Measurements from ENCODE around the gene SYTL2.
"Not testable (repeated sequence)": the region's sequence is repeated elsewhere in the genome, so short reads cannot be mapped to it uniquely, and the experiment has no call there.

SYTL2 gene

GRCh38 chr11:85787809-85788760, 22.9 kb downstream of the SYTL2 start:
- FAIRE-seq = peak; percentile 5

DNA sequence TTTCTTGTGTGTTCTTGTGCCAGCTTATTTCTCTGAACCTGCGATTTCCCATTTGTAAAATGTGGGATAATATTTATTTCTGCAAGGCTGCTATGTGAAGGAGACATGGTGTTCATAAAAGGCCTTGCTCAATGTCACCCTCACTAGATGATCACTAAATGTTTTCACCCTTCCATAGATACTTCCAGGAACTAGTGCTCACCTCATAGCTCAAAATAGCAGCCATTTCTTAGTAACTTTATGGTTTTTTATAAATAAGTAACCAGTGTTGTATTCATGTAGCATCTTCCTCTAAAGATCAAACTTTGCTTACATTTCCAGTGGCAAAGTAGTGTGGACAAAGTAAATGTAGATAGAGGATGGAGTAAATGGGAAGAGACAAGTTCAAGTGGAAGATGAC, 23.8 kb downstream of the SYTL2 start:
- no peak for FAIRE-seq

GRCh38 chr11:85784480-85785265, 26.3 kb downstream of the SYTL2 start:
- FAIRE-seq = no peak

DNA sequence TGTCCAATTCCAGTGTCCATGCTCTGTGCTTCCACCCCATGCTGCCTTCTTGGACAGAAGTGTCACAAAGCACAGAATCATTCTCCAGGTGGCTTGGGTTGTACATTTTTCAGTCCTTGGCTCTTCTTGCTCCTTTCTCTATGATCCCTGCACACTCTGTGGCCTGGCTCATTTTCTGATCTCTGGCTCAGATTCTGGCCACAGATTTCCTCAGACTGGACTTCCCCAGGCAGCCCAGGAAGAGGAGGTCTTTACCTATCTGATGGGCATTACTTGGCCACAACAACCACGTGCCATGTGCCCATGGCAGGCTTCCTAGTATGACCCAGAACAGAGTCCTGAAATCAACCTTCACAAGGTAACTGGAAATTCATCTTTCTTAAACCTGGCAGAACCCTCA, 27.2 kb downstream of the SYTL2 start:
- no peak for FAIRE-seq

DNA sequence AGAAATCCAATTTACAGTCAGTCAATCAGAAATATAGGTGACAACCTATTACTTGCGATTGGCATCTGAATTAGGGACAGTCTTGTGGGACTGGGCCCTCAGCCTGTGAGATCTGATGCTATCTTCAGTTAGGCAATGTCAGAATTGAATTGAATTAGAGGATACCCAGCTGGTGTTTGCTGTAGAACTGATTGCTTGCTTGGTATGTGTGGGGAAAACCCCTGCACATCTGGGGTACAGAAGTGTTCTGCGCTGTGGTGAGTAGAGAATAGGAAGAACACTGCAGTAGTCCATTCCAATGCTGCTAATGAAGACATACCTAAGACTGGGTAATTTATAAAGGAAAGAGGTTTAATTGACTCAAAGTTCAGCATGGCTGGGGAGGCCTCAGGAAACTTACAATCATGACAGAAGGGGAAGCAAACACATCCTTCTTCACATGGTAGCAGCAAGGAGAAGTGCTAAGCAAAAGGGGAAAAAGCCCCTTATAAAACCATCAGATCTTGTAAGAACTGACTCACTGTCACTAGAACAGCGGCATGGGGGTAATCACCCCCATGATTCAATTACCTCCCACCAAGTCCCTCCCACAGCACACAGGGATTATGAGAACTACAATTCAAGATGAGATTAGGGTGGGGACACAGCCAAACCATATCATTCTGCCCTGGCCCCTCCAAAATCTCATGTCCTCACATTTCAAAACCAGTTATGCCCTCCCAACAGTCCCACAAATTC, 30.0 kb downstream of the SYTL2 start:
- FAIRE-seq = not testable (repeated sequence)

DNA sequence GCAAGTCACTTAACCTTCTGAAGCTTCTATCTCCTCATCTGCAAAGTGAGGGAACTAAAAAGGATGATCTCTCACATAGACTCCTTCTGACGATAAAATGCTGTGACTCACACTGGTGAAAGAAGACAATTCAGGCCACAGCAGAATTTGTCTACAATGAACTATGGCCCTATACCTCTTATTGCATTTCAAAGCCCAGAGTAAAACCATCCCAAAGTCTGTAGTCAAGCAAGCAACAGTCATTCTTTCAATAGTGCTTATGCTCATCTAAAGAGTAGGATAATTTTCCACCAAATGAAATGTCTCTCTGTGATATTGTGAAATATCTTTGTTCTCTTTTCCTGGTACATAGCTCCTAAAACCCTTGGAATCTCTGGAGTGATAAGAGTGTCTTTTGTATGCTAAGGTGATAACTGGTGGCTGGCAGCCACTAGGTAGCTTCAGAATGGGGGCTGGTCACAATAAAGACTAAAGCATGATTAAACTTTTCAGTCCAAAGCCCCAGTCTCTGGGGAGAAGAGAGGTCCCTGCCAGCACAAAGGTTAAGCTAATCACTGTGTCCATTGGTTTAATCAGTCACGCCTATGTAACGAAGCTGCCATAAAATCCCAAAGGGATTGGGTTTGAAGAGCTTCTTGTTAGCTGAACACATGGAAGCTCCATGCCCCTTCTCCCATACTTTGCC, 30.8 kb downstream of the SYTL2 start:
- no peak for FAIRE-seq

GRCh38 chr11:85777603-85777972, 33.4 kb downstream of the SYTL2 start:
- FAIRE-seq = not testable (repeated sequence)

- no peak for FAIRE-seq
Observed at GRCh38 chr11:85776951-85777602, 33.9 kb downstream of the SYTL2 start.

GRCh38 chr11:85774256-85775101, 36.5 kb downstream of the SYTL2 start:
- FAIRE-seq = peak; percentile 68

- no peak for FAIRE-seq
Observed at GRCh38 chr11:85772695-85773094, 38.2 kb downstream of the SYTL2 start.

GRCh38 chr11:85771568-85771967, 39.4 kb downstream of the SYTL2 start:
- FAIRE-seq = no peak

- FAIRE-seq = no peak
Observed at GRCh38 chr11:85769771-85770170, 41.2 kb downstream of the SYTL2 start.

DNA sequence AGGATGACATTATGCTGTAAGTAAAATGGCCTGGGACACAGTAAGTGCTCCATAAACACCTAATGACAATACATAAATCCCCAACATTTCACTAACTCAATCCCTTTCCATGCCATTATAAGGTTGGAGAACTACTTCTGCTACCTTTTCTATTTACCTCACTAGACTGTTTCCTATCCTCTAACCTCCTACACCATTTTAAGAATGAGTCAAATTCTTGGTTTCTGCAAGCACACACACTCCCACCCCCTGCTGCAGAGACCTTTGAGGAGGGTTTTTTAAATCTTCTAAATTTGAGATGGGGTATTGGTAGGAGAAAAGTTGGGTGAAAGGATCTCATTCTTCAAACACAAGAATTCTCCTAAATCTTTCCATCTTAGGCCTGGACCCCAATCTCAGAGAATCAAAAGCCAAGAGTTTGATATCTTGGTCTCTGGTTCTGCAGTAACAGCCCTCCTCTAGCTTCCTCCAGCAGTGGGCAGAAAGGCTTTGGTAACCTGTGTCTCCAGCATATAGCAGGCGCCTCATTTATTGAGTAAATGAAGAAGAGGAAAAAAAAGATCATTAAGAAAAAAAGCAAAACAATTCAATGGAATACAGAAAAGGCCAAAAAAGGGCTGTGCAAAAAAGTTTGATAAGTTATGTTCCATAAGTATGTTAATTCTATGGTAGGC, 42.3 kb downstream of the SYTL2 start:
- FAIRE-seq = no peak

GRCh38 chr11:85767246-85767945, 43.5 kb downstream of the SYTL2 start:
- FAIRE-seq = no peak

GRCh38 chr11:85766721-85767161, 44.2 kb downstream of the SYTL2 start:
- no peak for FAIRE-seq

DNA sequence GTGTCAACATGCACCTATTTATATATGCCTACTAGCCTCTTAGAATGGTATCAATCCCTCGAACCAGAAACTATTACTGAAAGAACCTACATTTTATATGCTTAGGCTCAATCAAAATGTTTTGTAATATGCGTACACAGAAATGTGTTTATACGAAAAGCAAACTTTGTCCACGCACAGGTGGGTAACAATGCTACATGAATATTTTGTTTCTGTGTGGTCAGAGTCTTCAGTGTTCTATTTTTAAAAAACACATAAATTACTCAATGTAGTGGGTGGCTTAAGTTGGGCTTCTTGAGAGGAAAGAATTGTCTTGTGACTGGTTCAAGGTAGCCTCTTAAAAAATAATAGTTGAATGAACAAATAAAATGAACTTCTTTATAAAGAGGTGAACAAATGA, 46.1 kb downstream of the SYTL2 start:
- FAIRE-seq = no peak

GRCh38 chr11:85762226-85762625, 48.7 kb downstream of the SYTL2 start:
- no peak for FAIRE-seq

GRCh38 chr11:85759915-85760314, 51.0 kb downstream of the SYTL2 start:
- no peak for FAIRE-seq

DNA sequence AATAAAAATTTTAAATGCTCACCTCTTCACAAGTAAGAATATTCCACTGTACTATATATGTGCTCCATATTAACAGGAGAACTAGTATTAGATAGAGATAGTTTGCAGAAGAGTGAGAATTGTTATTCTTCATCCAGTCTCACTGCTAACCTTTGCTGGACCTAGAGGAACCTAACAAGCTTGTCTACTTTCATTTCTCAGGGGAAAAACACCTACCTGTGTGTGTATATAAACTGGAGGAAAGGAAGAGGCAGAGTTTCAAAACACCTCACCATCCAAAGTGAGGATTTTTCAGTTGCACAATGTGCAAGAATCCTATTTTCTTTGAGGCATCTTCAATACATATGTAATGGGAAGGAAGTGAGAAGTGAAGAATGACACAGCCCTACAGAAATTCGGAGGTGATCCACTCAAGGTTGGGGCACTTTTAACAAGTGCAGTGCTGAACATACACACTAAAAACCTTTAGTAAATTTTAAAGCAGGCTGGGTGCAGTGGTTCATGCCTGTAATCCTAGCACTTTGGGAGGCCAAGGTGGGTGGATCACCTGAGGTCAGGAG, 52.4 kb downstream of the SYTL2 start:
- no peak for FAIRE-seq

Measured in colon (tissue), 2 donors.